ENCODE results near the gene FAM181A. TPM values are rescaled to one million over a fixed set of nuclear protein-coding genes. Genes with fewer than 3 reads are reported as not detected.
A peak's percentile ranks its signal among the peaks of the same experiment; 100 is the strongest.

Gene FAM181A
- total and polyA plus RNA-seq, 10 of the 15 experiments (the other 5 are each of a cell fraction or from before 2014, with no cell fraction given), result not detected

- peak; percentile 93 for TF ChIP-seq RELB (IDR thresholded peaks at IDR 0.05; ENCODE audit: low read depth)
- TF ChIP-seq EGR1 (IDR thresholded peaks at IDR 0.05; ENCODE audit: borderline replicate concordance in 1 of 2, low read depth in 2 of 2, low read length in 2 of 2), result no peak
- TF ChIP-seq CTCF (IDR thresholded peaks at IDR 0.05 in 2 of 3, conservative IDR thresholded peaks at IDR 0.05 in 1 of 3; ENCODE audit: control insufficient read depth in 2 of 3, extremely low read depth in 1 of 3, insufficient read depth in 1 of 3, low read depth in 3 of 3, low read length in 3 of 3), result no peak
- no peak for TF ChIP-seq SUPT20H (IDR thresholded peaks at IDR 0.05; ENCODE audit: borderline replicate concordance, control insufficient read depth, low read depth, low read length)
- peak; percentile 97 for TF ChIP-seq IKZF1 (conservative IDR thresholded peaks at IDR 0.05)
- TF ChIP-seq SMC3 (IDR thresholded peaks at IDR 0.05; ENCODE audit: borderline replicate concordance, low read length), result no peak; the same call in 1 of the 2 replicates
- peak; percentile 71 for TF ChIP-seq SMARCA5 (IDR thresholded peaks at IDR 0.05)
- peak; percentile 73 for TF ChIP-seq CREM (IDR thresholded peaks at IDR 0.05; ENCODE audit: low read depth)
- 0 out of 2 replicates have a peak, but pooled peaks have one; percentile 66 for TF ChIP-seq MYB (IDR thresholded peaks at IDR 0.05; ENCODE audit: borderline replicate concordance, low read depth, low read length)
- TF ChIP-seq ZBED1 (IDR thresholded peaks at IDR 0.05; ENCODE audit: borderline replicate concordance), result 0 out of 2 replicates have a peak, but pooled peaks have one; percentile 14
- TF ChIP-seq NBN (IDR thresholded peaks at IDR 0.05), result peak; percentile 90
- TF ChIP-seq MTA2 (IDR thresholded peaks at IDR 0.05; ENCODE audit: low read depth), result peak; percentile 91
- no peak for TF ChIP-seq NFXL1 (IDR thresholded peaks at IDR 0.05; ENCODE audit: borderline replicate concordance)
- no peak for TF ChIP-seq WRNIP1 (IDR thresholded peaks at IDR 0.05; ENCODE audit: borderline replicate concordance, low read depth, low read length)
- TF ChIP-seq IRF4 (IDR thresholded peaks at IDR 0.05; ENCODE audit: low read depth, low read length), result peak; percentile 65
- TF ChIP-seq GATAD2B (conservative IDR thresholded peaks at IDR 0.05; ENCODE audit: low read depth), result peak; percentile 68
- peak; percentile 94 for TF ChIP-seq MEF2B (IDR thresholded peaks at IDR 0.05; ENCODE audit: partially characterized antibody, poor library complexity, severe bottlenecking)
- peak; percentile 79 for TF ChIP-seq ATF7 (IDR thresholded peaks at IDR 0.05; ENCODE audit: low read depth)
- no peak for TF ChIP-seq RB1 (IDR thresholded peaks at IDR 0.05; ENCODE audit: borderline replicate concordance)
- peak; percentile 91 for TF ChIP-seq TCF12 (IDR thresholded peaks at IDR 0.05; ENCODE audit: low read depth, low read length)
Observed at GRCh38 chr14:93970965-93971634, 44.0 kb downstream of the FAM181A start (continued).
